SK-MEL-5 (cell line): ENCODE data around the gene DNAH2. TPM values are rescaled to one million over a fixed set of nuclear protein-coding genes. Genes with fewer than 3 reads are reported as not detected.
A peak's percentile ranks its signal among the peaks of the same experiment; 100 is the strongest.

Experiments
- DNase-seq: peaks from one replicate; pipeline ENCODE4 v3.0.0-alpha.2; 2016; ENCODE audit warnings: low read depth, low spot score
- in situ Hi-C: cut with HindIII; loops from 2 replicates; pipeline ENCODE4 v1.10.0; 2016; ENCODE audit warnings: low sequenced_read_pairs, high pct_unique_total_duplicates, low pct_unique_long_range_greater_than_20kb
- total RNA-seq: library from RNA; depleted of rRNA; stranded (reverse); fragments of >200 nt; shearing (Covaris generic); gene quantifications from 2 replicates; pipeline ENCODE4 v1.2.3, GENCODE V29; 2014

The DNAH2 gene
- total RNA-seq, 1 experiment from 2014 or later: 0.03 TPM

- in situ Hi-C loops: no loop called here
- DNase-seq: no peak
Observed at GRCh38 chr17:7748076-7748775, 30.7 kb downstream of the DNAH2 start.

- in situ Hi-C loops: no loop called here
- DNase-seq: no peak
Observed at GRCh38 chr17:7750321-7750821, 32.8 kb downstream of the DNAH2 start.

DNA sequence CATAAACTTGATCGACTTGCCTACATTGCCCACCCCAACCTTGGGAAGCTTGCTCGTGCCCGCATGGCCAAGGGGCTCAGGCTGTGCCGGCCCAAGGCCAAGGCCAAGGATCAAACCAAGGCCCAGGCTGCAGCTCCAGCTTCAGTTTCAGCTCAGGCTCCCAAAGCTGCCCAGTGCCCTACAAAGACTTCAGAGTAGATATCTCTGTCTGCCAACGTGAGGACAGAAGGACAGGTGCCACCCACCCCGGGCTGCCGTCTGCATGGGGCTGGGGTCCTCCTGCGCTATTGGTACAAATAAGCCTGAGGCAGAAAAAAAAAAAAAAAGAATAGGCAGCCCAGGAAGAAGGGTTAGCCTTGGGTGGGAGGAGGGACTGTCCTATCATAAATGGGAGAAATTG is 37.1 kb downstream of the DNAH2 start:
- no peak for DNase-seq
- in situ Hi-C loops: no loop called here

- no peak for DNase-seq
- in situ Hi-C loops: no loop called here
Observed at GRCh38 chr17:7755095-7755890, 37.7 kb downstream of the DNAH2 start.

- no peak for DNase-seq
- in situ Hi-C loops: no loop called here
Observed at GRCh38 chr17:7756968-7757367, 39.4 kb downstream of the DNAH2 start.

DNA sequence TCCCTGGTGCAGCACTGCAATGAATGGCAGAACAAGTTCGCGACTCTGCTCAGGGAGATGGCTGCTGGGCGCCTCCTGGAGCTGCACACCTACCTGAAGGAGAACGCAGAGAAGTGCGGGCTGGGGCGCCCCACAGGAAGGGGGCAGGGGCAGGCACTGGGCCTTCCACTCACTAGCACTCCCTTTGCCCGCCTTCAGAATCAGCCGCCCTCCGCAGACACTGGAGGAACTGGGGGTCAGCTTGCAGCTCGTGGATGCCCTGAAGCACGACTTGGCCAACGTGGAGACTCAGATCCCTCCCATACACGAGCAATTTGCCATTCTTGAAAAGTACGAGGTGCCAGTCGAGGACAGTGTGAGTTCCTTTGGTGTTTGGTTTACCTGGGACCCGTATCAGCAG is 46.4 kb downstream of the DNAH2 start:
- in situ Hi-C loops: no loop called here
- DNase-seq: no peak

- DNase-seq: no peak
- in situ Hi-C loops: no loop called here
Observed at GRCh38 chr17:7767004-7767403, 49.5 kb downstream of the DNAH2 start.

DNA sequence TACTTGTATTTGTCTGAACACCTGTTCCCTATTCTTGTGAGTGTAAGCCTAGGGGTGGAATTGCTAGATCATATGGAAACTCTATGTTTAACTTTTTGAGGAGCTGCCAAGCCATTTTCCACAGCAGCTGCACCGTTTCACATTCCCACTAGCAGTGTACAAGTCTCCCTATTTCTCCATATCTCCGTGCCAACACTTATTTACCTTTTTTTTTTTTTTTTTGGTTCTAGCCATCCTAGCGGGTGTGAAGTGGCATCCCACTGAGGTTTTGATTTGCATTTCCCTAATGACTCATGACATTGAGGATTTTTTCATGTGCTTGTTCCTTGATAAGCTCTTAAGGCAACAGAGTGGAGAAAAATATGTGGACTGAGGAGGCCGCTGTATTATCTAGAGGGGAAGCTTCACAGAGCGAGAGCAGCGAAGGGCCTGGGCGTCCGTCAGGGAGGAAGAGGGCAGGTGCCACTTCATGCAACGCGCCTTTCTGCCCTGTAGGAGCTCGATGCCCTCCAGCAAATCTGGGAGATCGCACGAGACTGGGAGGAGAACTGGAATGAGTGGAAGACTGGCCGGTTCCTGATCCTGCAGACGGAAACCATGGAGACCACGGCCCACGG is 50.0 kb downstream of the DNAH2 start:
- in situ Hi-C loops: no loop called here
- no peak for DNase-seq

DNA sequence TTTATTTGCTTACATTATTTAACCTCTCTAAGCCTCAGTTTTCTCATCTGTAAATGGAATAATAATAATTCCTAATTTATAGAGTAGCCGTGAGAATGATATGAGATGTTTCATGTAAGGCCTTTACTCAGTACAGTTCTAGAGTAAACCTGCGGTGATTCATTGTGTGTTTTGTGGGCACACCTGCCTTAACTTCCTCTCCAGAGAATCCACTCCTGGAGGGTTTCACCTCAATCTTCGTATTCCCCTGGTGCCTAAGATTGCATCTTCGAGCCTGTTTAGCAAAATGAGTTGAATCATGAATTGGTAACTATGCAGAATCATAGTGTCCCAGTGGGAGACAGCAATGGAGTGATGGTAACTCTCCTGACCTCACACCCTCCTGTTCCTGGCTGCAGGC is 52.3 kb downstream of the DNAH2 start:
- in situ Hi-C loops: no loop called here
- no peak for DNase-seq

- in situ Hi-C loops: no loop called here
- DNase-seq: no peak
Observed at GRCh38 chr17:7774055-7774521, 56.5 kb downstream of the DNAH2 start.

DNA sequence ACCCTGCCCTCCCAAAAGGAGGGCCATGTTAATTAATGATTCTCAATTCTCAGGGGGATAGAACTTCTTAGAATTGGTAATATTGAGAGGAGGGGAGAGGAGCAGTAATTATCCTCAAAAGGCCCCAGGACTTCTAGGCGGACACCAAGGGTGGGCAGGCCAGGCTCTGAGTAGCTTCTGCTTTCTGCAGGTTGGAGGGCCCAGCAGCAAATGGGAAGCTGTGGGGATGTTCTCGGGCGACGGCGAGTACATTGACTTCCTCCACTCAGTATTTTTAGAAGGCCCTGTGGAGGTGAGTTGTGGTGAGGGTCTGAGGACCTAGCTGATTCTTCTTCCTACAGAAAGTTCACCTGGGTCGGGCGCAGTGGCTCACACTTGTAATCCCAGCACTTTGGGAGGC is 57.5 kb downstream of the DNAH2 start:
- no peak for DNase-seq
- in situ Hi-C loops: no loop called here

GRCh38 chr17:7777017-7777416 is 59.5 kb downstream of the DNAH2 start:
- DNase-seq: no peak
- in situ Hi-C loops: no loop called here

DNA sequence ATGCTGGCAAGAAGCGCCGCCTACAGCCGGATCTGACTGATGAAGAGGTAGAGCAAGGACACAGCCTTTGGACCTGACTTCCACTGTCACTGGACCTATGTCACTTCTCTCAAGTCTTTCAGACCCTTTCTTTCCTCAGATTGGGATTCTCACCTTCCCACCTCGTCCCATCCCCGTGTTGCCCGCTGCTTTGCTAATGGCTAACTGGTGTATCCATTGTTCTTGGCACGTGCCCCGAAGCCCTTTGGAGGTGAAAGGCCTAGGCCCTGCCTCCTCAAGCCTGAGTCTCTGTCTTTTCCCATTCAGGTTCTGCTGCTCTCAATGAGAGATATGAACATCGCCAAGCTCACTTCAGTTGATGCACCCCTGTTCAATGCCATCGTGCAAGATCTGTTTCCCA is 63.2 kb downstream of the DNAH2 start:
- in situ Hi-C loops: no loop called here
- no peak for DNase-seq

DNA sequence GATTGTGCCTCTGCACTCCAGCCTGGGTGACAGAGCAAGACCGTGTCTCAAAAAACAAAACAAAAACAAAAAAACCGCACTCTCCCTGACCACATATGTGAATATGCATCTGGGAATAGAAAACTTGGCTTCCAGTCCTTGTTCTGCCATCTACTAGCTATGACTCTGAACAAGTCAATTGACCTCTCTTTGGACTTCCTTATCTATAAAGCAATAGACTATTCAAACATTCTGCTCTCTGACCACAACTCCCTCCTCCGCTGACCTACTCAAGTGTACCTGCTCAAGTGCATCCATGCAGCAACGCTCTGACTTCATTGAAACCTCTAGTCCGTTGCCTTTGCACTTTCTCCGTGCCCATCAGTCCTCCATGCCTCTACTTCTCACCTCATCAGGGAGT is 63.9 kb downstream of the DNAH2 start:
- in situ Hi-C loops: no loop called here
- DNase-seq: no peak

DNA sequence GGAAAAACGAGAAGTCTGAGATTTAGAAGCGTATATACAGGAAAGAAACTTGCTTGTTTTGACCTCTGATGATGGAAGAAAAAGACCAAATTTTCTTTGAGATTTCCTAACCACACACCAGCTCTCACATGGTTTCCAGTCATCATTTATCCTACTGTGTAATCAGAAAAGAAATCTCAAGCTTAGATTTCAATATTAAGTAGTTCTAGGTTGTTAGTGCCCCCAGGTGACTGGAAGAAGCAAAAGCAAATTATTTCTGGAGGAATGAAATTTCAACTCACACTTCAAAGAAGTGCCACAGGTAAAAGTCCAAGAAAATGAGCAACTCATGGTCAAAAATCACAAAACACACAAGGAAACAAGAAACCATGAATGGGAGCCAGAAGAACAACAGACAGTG is 64.7 kb downstream of the DNAH2 start:
- peak; percentile 48 for DNase-seq
- in situ Hi-C loops: no loop called here

DNA sequence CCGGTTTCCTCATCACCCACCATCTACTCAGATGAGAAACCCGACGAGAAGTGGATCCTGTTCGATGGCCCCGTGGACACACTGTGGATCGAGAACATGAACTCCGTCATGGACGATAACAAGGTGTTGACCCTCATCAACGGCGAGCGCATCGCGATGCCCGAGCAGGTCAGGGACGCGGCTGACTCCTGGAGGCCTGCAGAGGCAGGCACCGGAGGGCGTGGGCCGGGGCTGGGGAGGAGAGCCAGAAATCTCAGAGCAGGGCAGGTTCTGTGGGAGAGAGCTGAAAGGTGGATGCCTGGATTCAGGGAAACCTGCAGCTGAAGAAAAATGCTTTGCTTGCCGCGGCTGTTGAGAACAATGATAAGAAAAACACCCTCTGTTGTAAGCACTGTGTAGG is 69.3 kb downstream of the DNAH2 start:
- in situ Hi-C loops: no loop called here
- no peak for DNase-seq

GRCh38 chr17:7789131-7789530 is 71.6 kb downstream of the DNAH2 start:
- in situ Hi-C loops: no loop called here

DNA sequence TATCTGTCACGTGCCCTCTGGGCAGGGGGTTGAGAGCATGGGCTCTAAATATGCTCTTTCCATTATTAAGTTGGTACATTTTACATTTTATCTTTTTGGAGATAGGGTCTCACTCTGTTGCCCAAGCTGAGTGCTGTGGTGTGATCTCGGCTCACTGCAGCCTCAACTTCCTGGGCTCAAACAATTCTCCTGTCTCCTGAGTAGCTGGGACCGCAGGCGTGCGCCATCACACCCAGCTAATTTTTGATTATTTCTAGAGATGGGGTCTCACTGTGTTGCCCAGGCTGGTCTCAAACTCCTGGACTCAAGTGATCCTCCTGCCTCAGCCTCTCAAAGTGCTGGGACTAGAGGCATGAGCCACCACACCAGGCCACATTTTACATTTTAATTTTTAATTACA is 72.6 kb downstream of the DNAH2 start:
- in situ Hi-C loops: no loop called here
- DNase-seq: no peak

More at GRCh38 chr17:7789131-7789530, 71.6 kb downstream of the DNAH2 start:
- DNase-seq: no peak
